ENCODE data around the gene CDK4. TPM values are rescaled to one million over a fixed set of nuclear protein-coding genes. Genes with fewer than 3 reads are reported as not detected.
"Not testable (repeated sequence)": the region's sequence is repeated elsewhere in the genome, so short reads cannot be mapped to it uniquely, and the experiment has no call there.

The CDK4 gene
- total and polyA plus RNA-seq, 10 donors = 34.3 to 77.8 (median 53.3) TPM

- no peaks in the 10 kb centered on the region for H3K9me3 ChIP-seq
- peaks cover 0 to 13% (median 0%) of the 10 kb centered on the region in 6 donors for H3K4me1 ChIP-seq
- no peak for DNase-seq
- H3K36me3 ChIP-seq = peaks cover 3 to 100% (median 81%) of the 10 kb centered on the region in 6 donors
- TF ChIP-seq POLR2A (IDR thresholded peaks at IDR 0.05) (no peak), POLR2AphosphoS5 (IDR thresholded peaks at IDR 0.05) (no peak), CTCF (IDR thresholded peaks at IDR 0.05 in 8 of 11, conservative IDR thresholded peaks at IDR 0.05 in 3 of 11) (no peak)
- intact Hi-C loops (cut with DNase I; ENCODE audit: low total_unique reads) = no loop called here
- no peak overlapping the region for H3K27ac ChIP-seq
- H3K4me3 ChIP-seq = no peak overlapping the region
- 96 to 100% (median 99%) methylated on average over 5 of the region's 5 CpGs for WGBS, 5 donors
- H3K27me3 ChIP-seq (replicated peaks in 1 of 7) = no peaks in the 10 kb centered on the region
Measured at GRCh38 chr12:57717131-57717530, 35.0 kb downstream of the CDK4 start.

- Histone ChIP-seq H3K36me3 (peaks cover 3 to 100% (median 77%) of the 10 kb centered on the region in 6 donors), H3K27ac (no peak overlapping the region), H3K4me3 (no peak overlapping the region), H3K27me3 (replicated peaks in 1 of 7) (no peaks in the 10 kb centered on the region), H3K4me1 (peaks cover 0 to 13% (median 0%) of the 10 kb centered on the region in 6 donors), H3K9me3 (no peaks in the 10 kb centered on the region)
- no peak for TF ChIP-seq CTCF (IDR thresholded peaks at IDR 0.05 in 8 of 11, conservative IDR thresholded peaks at IDR 0.05 in 3 of 11)
- no peak for TF ChIP-seq POLR2AphosphoS5 (IDR thresholded peaks at IDR 0.05)
- no peak for TF ChIP-seq POLR2A (IDR thresholded peaks at IDR 0.05)
- DNase-seq = no peak
- whole genome bisulfite sequencing, 5 donors = 95 to 99% (median 98%) methylated on average over 4 of the region's 4 CpGs
- intact Hi-C loops (cut with DNase I; ENCODE audit: low total_unique reads) = no loop called here
Measured at GRCh38 chr12:57716305-57716704, 35.8 kb downstream of the CDK4 start.

- H3K27ac ChIP-seq = no peak overlapping the region
- DNase-seq = no peak
- no peak overlapping the region for H3K4me3 ChIP-seq
- peaks cover 0 to 13% (median 0%) of the 10 kb centered on the region in 6 donors for H3K4me1 ChIP-seq
- no peaks in the 10 kb centered on the region for H3K9me3 ChIP-seq
- TF ChIP-seq CTCF (IDR thresholded peaks at IDR 0.05 in 8 of 11, conservative IDR thresholded peaks at IDR 0.05 in 3 of 11) (no peak), POLR2AphosphoS5 (IDR thresholded peaks at IDR 0.05) (no peak), POLR2A (IDR thresholded peaks at IDR 0.05) (no peak)
- 87 to 95% (median 88%) methylated on average over 12 of the region's 12 CpGs for WGBS, 5 donors
- intact Hi-C loops (cut with DNase I; ENCODE audit: low total_unique reads) = no loop called here
- no peaks in the 10 kb centered on the region for H3K27me3 ChIP-seq (replicated peaks in 1 of 7)
- peaks cover 3 to 100% (median 74%) of the 10 kb centered on the region in 6 donors for H3K36me3 ChIP-seq
Measured at GRCh38 chr12:57715786-57716185, 36.3 kb downstream of the CDK4 start.

GRCh38 chr12:57715036-57715748 is 36.9 kb downstream of the CDK4 start:
- H3K4me3 ChIP-seq; DNase-seq; H3K27ac ChIP-seq; H3K27me3 ChIP-seq (replicated peaks in 1 of 7); intact Hi-C loops (cut with DNase I; ENCODE audit: low total_unique reads); H3K9me3 ChIP-seq: not testable (repeated sequence)
- H3K4me1 ChIP-seq = peaks cover 0 to 13% (median 0%) of the 10 kb centered on the region in 6 donors
- peaks cover 3 to 100% (median 69%) of the 10 kb centered on the region in 6 donors for H3K36me3 ChIP-seq
- 71 to 87% (median 85%) methylated on average over 6 of the region's 6 CpGs for WGBS, 5 donors

Measured in spleen (tissue), 11 donors.